DOHH2 (cell line): ENCODE measurements around the gene GRIA3.

Source experiments
- CTCF ChIP-seq: fragments of 200-600 bp; sonication (generic); IDR thresholded peaks from one replicate; pipeline ENCODE4 v1.5.1; 2014; ENCODE audit warnings: antibody characterized with exemption, mild to moderate bottlenecking, low read depth, low read length; ENCODE audit not compliant: poor library complexity, severe bottlenecking
- EZH2phosphoT487 ChIP-seq: fragments of 200-600 bp; sonication (generic); IDR thresholded peaks from 2 replicates; pipeline ENCODE4 v1.6.1; 2017; ENCODE audit warnings: borderline replicate concordance, mild to moderate bottlenecking, antibody characterized with exemption, low read length, moderate library complexity, mixed read lengths

GRCh38 chrX:123298026-123298425 lies 113.9 kb downstream of the GRIA3 start:
- TF ChIP-seq CTCF: no peak
- no peak for TF ChIP-seq EZH2phosphoT487
